HCT116 (cell line): ENCODE results near the gene SPAG5. TPM values are rescaled to one million over a fixed set of nuclear protein-coding genes. Genes with fewer than 3 reads are reported as not detected.

Source experiments
- ATAC-seq: fragments of 200-7000 bp; cut with Tn5 transposase; 2 replicates; pipeline ENCODE4 v1.9.1; 2020; ENCODE audit warnings: mild to moderate bottlenecking, moderate library complexity
- BruUV-seq: library from RNA; stranded (reverse); fragments of 400-500 nt; replicated peaks from 2 replicates; lab custom pipeline; 2021; lab: Mats Ljungman, UMichigan
- CTCF ChIA-PET: fragments of 300-600 bp; sonication (Branson Sonifier 250); formaldehyde crosslinking; loops from one replicate; lab custom pipeline; 2021; ENCODE audit warnings: antibody characterized with exemption; lab: Charles Lee
- POLR2A ChIA-PET: fragments of 300-600, 350-600 bp; sonication (Branson Sonifier 250); formaldehyde crosslinking; loops from one replicate; lab custom pipeline; 2021; ENCODE audit warnings: antibody characterized with exemption; lab: Charles Lee
- RAD21 ChIA-PET, 2 experiments: fragments of 300-600 bp; sonication (Branson Sonifier 250); formaldehyde crosslinking; loops; one replicate each; lab custom pipeline; 2023; ENCODE audit warnings: low total read pairs in 2 of 2; ENCODE audit not compliant: uncharacterized antibody in 2 of 2, unreplicated experiment in 2 of 2, low non-redundant PET in 1 of 2; lab: Charles Lee
- DNase-seq: peaks from one replicate; pipeline ENCODE4 v3.0.0-alpha.2; 2010; ENCODE audit warnings: low read depth, low spot score
- H2AFZ ChIP-seq: fragments of 200-600 bp; shearing (Covaris generic), sonication (generic); 2 replicates; pipeline ENCODE4 v1.6.1; 2017; ENCODE audit warnings: low read depth, mixed run types, mixed read lengths, antibody characterized with exemption, low read length; ENCODE audit not compliant: poor library complexity, severe bottlenecking
- H3K27ac ChIP-seq: 2 replicates; pipeline ENCODE4 v1.5.1; 2012; ENCODE audit warnings: low read depth, low read length
- H3K27me3 ChIP-seq: fragments of 200-600 bp; sonication (generic); 2 replicates; pipeline ENCODE4 v1.6.1; 2016; ENCODE audit warnings: mixed run types, low read length, mixed read lengths; ENCODE audit not compliant: insufficient read depth
- H3K36me3 ChIP-seq, 2 experiments: fragments of 200-500 bp in 1 of 2; fragments of 200-600 bp in 1 of 2; sonication (Bioruptor generic) in 1 of 2; sonication (generic) in 1 of 2; 2 replicates each; pipeline versions ENCODE4 v1.5.1 to v1.6.1; 2014 to 2016; ENCODE audit warnings: low read length in 2 of 2, inconsistent platforms in 1 of 2, mixed read lengths in 1 of 2, mixed run types in 1 of 2; ENCODE audit not compliant: insufficient read depth in 2 of 2, control insufficient read depth in 1 of 2
- H3K4me1 ChIP-seq, 2 experiments: fragments of 200-600 bp in 1 of 2; sonication (generic) in 1 of 2; 2 replicates each; pipeline versions ENCODE4 v1.5.1 to v1.6.1; 2012 to 2017; ENCODE audit warnings: low read length in 2 of 2, inconsistent platforms in 1 of 2, mild to moderate bottlenecking in 1 of 2, mixed read lengths in 1 of 2, mixed run types in 1 of 2, moderate library complexity in 1 of 2; ENCODE audit not compliant: insufficient read depth in 2 of 2, control insufficient read depth in 1 of 2
- H3K4me2 ChIP-seq: fragments of 200-600 bp; sonication (generic); 2 replicates; pipeline ENCODE4 v1.6.1; 2017; ENCODE audit warnings: mixed run types, low read length, mixed read lengths
- H3K4me3 ChIP-seq, 2 experiments: fragments of 200-600 bp in 1 of 2; sonication (generic) in 1 of 2; replicated peaks in 1 of 2; 2 replicates each; pipeline ENCODE4 v1.5.1; 2011 to 2016; ENCODE audit warnings: low read length in 2 of 2, control low read depth in 1 of 2, low read depth in 1 of 2, mild to moderate bottlenecking in 1 of 2, mixed read lengths in 1 of 2, mixed run types in 1 of 2
- H3K79me2 ChIP-seq: fragments of 200-600 bp; sonication (generic); 2 replicates; pipeline ENCODE4 v1.6.1; 2017; ENCODE audit warnings: mild to moderate bottlenecking, mixed run types, low read length, moderate library complexity, mixed read lengths; ENCODE audit not compliant: insufficient read depth
- H3K9ac ChIP-seq: fragments of 200-600 bp; sonication (generic); 2 replicates; pipeline ENCODE4 v1.6.1; 2016; ENCODE audit warnings: low read length, mixed read lengths
- H3K9me2 ChIP-seq: fragments of 200-600 bp; sonication (generic), shearing (Covaris generic); 2 replicates; pipeline ENCODE4 v1.6.1; 2017; ENCODE audit warnings: mixed run types, mild to moderate bottlenecking, moderate library complexity; ENCODE audit not compliant: insufficient read depth
- H3K9me3 ChIP-seq, 2 experiments: fragments of 200-500 bp in 1 of 2; fragments of 200-600 bp in 1 of 2; sonication (Bioruptor generic) in 1 of 2; sonication (generic) in 1 of 2; 2 replicates each; pipeline ENCODE4 v1.6.1; 2014 to 2017; ENCODE audit warnings: low read length in 2 of 2, mixed read lengths in 2 of 2, inconsistent platforms in 1 of 2, low read depth in 1 of 2, mild to moderate bottlenecking in 1 of 2, mixed run types in 1 of 2, moderate library complexity in 1 of 2; ENCODE audit not compliant: control insufficient read depth in 1 of 2, insufficient read depth in 1 of 2
- H4K20me1 ChIP-seq: fragments of 200-600 bp; sonication (generic), shearing (Covaris generic); 2 replicates; pipeline ENCODE4 v1.6.1; 2017; ENCODE audit warnings: mixed run types, mild to moderate bottlenecking, moderate library complexity; ENCODE audit not compliant: insufficient read depth
- SRF ChIP-seq: IDR thresholded peaks from 2 replicates; pipeline ENCODE4 v1.6.1; 2012; ENCODE audit warnings: low read depth
- TCF7L2 ChIP-seq: IDR thresholded peaks from 2 replicates; pipeline ENCODE4 v1.7.0; 2011; ENCODE audit warnings: borderline replicate concordance, inconsistent platforms; ENCODE audit not compliant: insufficient read depth, insufficient read length; ENCODE audit errors: extremely low read depth
- ZBTB33 ChIP-seq: IDR thresholded peaks from 2 replicates; pipeline ENCODE4 v1.6.1; 2011; ENCODE audit warnings: mild to moderate bottlenecking, low read length, moderate library complexity; ENCODE audit not compliant: insufficient replicate concordance; ENCODE audit errors: extremely low read depth
- intact Hi-C: fragments of 100-400 bp; cut with micrococcal nuclease; formaldehyde crosslinking; loops from 2 replicates; pipeline ENCODE4 v1.10.0; 2022
- total RNA-seq: library from RNA; stranded (reverse); gene quantifications from one replicate; pipeline ENCODE4 v1.2.1, GENCODE V29; 2021; ENCODE audit not compliant: unreplicated experiment
- TF ChIP-seq, protein P1 (sequence below), 3 experiments: fragments of 200-600 bp in 1 of 3; sonication (generic) in 1 of 3; IDR thresholded peaks in 2 of 3; conservative IDR thresholded peaks in 1 of 3; 2 replicates each; pipeline ENCODE4 v1.5.1; 2012 to 2017; ENCODE audit warnings: low read depth in 2 of 3, low read length in 2 of 3, antibody characterized with exemption in 1 of 3, borderline replicate concordance in 1 of 3, control low read depth in 1 of 3, mild to moderate bottlenecking in 1 of 3, mixed read lengths in 1 of 3, mixed run types in 1 of 3, moderate library complexity in 1 of 3; ENCODE audit not compliant: insufficient read depth in 1 of 3

SPAG5 gene
- total RNA-seq, 1 experiment from 2014 or later, result 94.9 TPM

- POLR2A ChIA-PET, result no interaction called here
- BruUV-seq, result no TSS peak
Observed at GRCh38 chr17:28555022-28555421, 43.8 kb downstream of the SPAG5 start.

More at GRCh38 chr17:28555022-28555421, 43.8 kb downstream of the SPAG5 start:
- H4K20me1 ChIP-seq, result no peaks in the 10 kb centered on the region
- H3K4me3 ChIP-seq, result no peak overlapping the region
- H2AFZ ChIP-seq, result no peak overlapping the region
- H3K36me3 ChIP-seq, result peaks cover 15 to 22% of the 10 kb centered on the region in 2 experiments; a peak in 2 of 4 replicates
- H3K79me2 ChIP-seq, result peaks cover 16% of the 10 kb centered on the region; the same call in 1 of the 2 replicates
- H3K9ac ChIP-seq, result no peak overlapping the region
- H3K9me2 ChIP-seq, result no peaks in the 10 kb centered on the region
- ATAC-seq (no peak), DNase-seq (no peak)
- ChIA-PET RAD21 (no interaction called here), CTCF (no interaction called here)
- TF ChIP-seq, protein P1, sequence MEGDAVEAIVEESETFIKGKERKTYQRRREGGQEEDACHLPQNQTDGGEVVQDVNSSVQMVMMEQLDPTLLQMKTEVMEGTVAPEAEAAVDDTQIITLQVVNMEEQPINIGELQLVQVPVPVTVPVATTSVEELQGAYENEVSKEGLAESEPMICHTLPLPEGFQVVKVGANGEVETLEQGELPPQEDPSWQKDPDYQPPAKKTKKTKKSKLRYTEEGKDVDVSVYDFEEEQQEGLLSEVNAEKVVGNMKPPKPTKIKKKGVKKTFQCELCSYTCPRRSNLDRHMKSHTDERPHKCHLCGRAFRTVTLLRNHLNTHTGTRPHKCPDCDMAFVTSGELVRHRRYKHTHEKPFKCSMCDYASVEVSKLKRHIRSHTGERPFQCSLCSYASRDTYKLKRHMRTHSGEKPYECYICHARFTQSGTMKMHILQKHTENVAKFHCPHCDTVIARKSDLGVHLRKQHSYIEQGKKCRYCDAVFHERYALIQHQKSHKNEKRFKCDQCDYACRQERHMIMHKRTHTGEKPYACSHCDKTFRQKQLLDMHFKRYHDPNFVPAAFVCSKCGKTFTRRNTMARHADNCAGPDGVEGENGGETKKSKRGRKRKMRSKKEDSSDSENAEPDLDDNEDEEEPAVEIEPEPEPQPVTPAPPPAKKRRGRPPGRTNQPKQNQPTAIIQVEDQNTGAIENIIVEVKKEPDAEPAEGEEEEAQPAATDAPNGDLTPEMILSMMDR (IDR thresholded peaks at IDR 0.05 in 2 of 3, conservative IDR thresholded peaks at IDR 0.05 in 1 of 3; ENCODE audit: borderline replicate concordance in 1 of 3, insufficient read depth in 1 of 3, low read depth in 2 of 3, low read length in 2 of 3), result no peak
- TF ChIP-seq ZBTB33, result no peak
- no peak for TF ChIP-seq SRF
- TF ChIP-seq TCF7L2, result no peak
- no peak overlapping the region for H3K4me2 ChIP-seq
- H3K4me1 ChIP-seq, result peaks cover 2 to 14% of the 10 kb centered on the region in 2 experiments; a peak in 3 of 4 replicates
- H3K27me3 ChIP-seq, result no peaks in the 10 kb centered on the region
- intact Hi-C loops, result no loop called here
- H3K9me3 ChIP-seq, result no peaks in the 10 kb centered on the region
- H3K27ac ChIP-seq, result no peak overlapping the region
